ENCODE data around the gene ERV3-1. TPM values are rescaled to one million over a fixed set of nuclear protein-coding genes. Genes with fewer than 3 reads are reported as not detected.
A peak's percentile ranks its signal among the peaks of the same experiment; 100 is the strongest.
"Not testable (repeated sequence)": the region's sequence is repeated elsewhere in the genome, so short reads cannot be mapped to it uniquely, and the experiment has no call there.

Gene ERV3-1
- total RNA-seq, 2 donors from 2014 or later, result 14.4 to 14.6 TPM

GRCh38 chr7:64997164-64997908, 9.2 kb downstream of the ERV3-1 start:
- peaks cover 17 to 34% of the 10 kb centered on the region in 2 donors for H3K9me3 Mint-ChIP-seq
- H3K27me3 Mint-ChIP-seq (ENCODE audit: low read depth), result no peaks in the 10 kb centered on the region
- peaks cover 28 to 42% of the 10 kb centered on the region in 2 donors for H3K36me3 Mint-ChIP-seq (ENCODE audit: insufficient read depth in 2 of 2)
- peaks cover 9% of the 10 kb centered on the region for H3K4me1 Mint-ChIP-seq (ENCODE audit: low read depth)
- no peak overlapping the region for H3K4me3 Mint-ChIP-seq
- DNase-seq (no peak), ATAC-seq (replicated peaks in 1 of 2) (no peak)
- H3K27ac Mint-ChIP-seq, result no peak overlapping the region

- peaks cover 6% of the 10 kb centered on the region for H3K4me1 Mint-ChIP-seq (ENCODE audit: low read depth)
- no peak overlapping the region for H3K4me3 Mint-ChIP-seq
- peaks cover 23 to 35% of the 10 kb centered on the region in 2 donors for H3K36me3 Mint-ChIP-seq (ENCODE audit: insufficient read depth in 2 of 2)
- no peak overlapping the region for H3K27ac Mint-ChIP-seq
- peaks cover 19 to 29% of the 10 kb centered on the region in 2 donors for H3K9me3 Mint-ChIP-seq
- ATAC-seq (replicated peaks in 1 of 2) (no peak), DNase-seq (no peak)
- no peaks in the 10 kb centered on the region for H3K27me3 Mint-ChIP-seq (ENCODE audit: low read depth)
These were observed 10.2 kb downstream of the ERV3-1 start for GRCh38 chr7:64996305-64996704.

GRCh38 chr7:64993901-64994300, 12.6 kb downstream of the ERV3-1 start:
- H3K4me3 Mint-ChIP-seq, result no peak overlapping the region
- ATAC-seq (replicated peaks in 1 of 2), result no peak
- H3K4me1 Mint-ChIP-seq (ENCODE audit: low read depth), result no peaks in the 10 kb centered on the region
- H3K27ac Mint-ChIP-seq, result no peak overlapping the region
- DNase-seq, result no peak
- peaks cover 22 to 30% of the 10 kb centered on the region in 2 donors for H3K9me3 Mint-ChIP-seq
- H3K36me3 Mint-ChIP-seq (ENCODE audit: insufficient read depth in 2 of 2), result peaks cover 18 to 25% of the 10 kb centered on the region in 2 donors
- H3K27me3 Mint-ChIP-seq (ENCODE audit: low read depth), result no peaks in the 10 kb centered on the region

- no peak for DNase-seq
- Mint-ChIP-seq H3K4me1 (ENCODE audit: low read depth) (no peaks in the 10 kb centered on the region), H3K36me3 (ENCODE audit: insufficient read depth in 2 of 2) (peaks cover 13 to 26% of the 10 kb centered on the region in 2 donors), H3K9me3 (peaks cover 25 to 28% of the 10 kb centered on the region in 2 donors), H3K27me3 (ENCODE audit: low read depth) (no peaks in the 10 kb centered on the region), H3K4me3 (no peak overlapping the region), H3K27ac (no peak overlapping the region)
- no peak for ATAC-seq (replicated peaks in 1 of 2)
These were observed 13.5 kb downstream of the ERV3-1 start for GRCh38 chr7:64992971-64993370.

GRCh38 chr7:64990936-64991335, 15.6 kb downstream of the ERV3-1 start, which contains the start of gene ZNF117:
Gene ZNF117 (minus strand): TSS chr7:64991036.
- peaks cover 22% of the 10 kb centered on the region in 2 donors for H3K9me3 Mint-ChIP-seq
- ATAC-seq (replicated peaks in 1 of 2), result no peak

DNA sequence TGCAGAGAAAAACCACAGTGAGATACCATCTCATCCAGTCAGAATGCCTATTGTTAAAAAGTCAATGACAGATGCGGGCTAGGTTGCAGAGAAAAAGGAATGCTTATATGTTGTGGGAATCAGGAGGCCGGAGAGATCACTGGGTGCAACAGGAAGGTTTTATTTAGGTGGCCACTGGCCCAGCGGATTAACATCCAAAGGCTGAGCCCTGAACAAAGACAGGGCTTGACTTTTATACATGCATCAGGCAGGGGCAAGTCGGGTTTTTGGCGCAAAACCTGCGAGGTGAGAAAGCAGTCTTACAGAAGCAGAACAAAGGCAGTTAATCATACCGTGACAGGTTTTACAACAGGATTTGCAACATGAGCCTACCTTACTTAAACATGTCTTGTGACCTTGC, 16.3 kb downstream of the ERV3-1 start:
- Mint-ChIP-seq H3K9me3 (peaks cover 22% of the 10 kb centered on the region in 2 donors), H3K4me1 (ENCODE audit: low read depth) (no peaks in the 10 kb centered on the region), H3K36me3 (ENCODE audit: insufficient read depth in 2 of 2) (peaks cover 18 to 39% of the 10 kb centered on the region in 2 donors), H3K27me3 (ENCODE audit: low read depth) (no peaks in the 10 kb centered on the region), H3K27ac (no peak overlapping the region), H3K4me3 (no peak overlapping the region)
- no peak for DNase-seq
- no peak for ATAC-seq (replicated peaks in 1 of 2)

More at GRCh38 chr7:64990936-64991335, 15.6 kb downstream of the ERV3-1 start, which contains the start of gene ZNF117:
- H3K4me1 Mint-ChIP-seq (ENCODE audit: low read depth), result no peaks in the 10 kb centered on the region
- H3K27me3 Mint-ChIP-seq (ENCODE audit: low read depth), result no peaks in the 10 kb centered on the region
- DNase-seq, result no peak
- H3K4me3 Mint-ChIP-seq, result no peak within 1 kb of the TSS
- H3K36me3 Mint-ChIP-seq (ENCODE audit: insufficient read depth in 2 of 2), result peaks cover 18 to 38% of the 10 kb centered on the region in 2 donors
- no peak within 1 kb of the TSS for H3K27ac Mint-ChIP-seq

- ATAC-seq (replicated peaks in 1 of 2) (no peak), DNase-seq (no peak)
- Mint-ChIP-seq H3K9me3 (peaks cover 19 to 21% of the 10 kb centered on the region in 2 donors), H3K36me3 (ENCODE audit: insufficient read depth in 2 of 2) (peaks cover 30 to 59% of the 10 kb centered on the region in 2 donors), H3K27ac (no peak overlapping the region), H3K4me1 (ENCODE audit: low read depth) (no peaks in the 10 kb centered on the region), H3K27me3 (ENCODE audit: low read depth) (no peaks in the 10 kb centered on the region), H3K4me3 (no peak overlapping the region)
These were observed 27.8 kb downstream of the ERV3-1 start for GRCh38 chr7:64978497-64979203.

- no peaks in the 10 kb centered on the region for H3K27me3 Mint-ChIP-seq (ENCODE audit: low read depth)
- peaks cover 3 to 13% of the 10 kb centered on the region in 2 donors for H3K9me3 Mint-ChIP-seq
- ATAC-seq (replicated peaks in 1 of 2), result no peak
- H3K4me3 Mint-ChIP-seq, result no peak overlapping the region
- peaks cover 4 to 9% of the 10 kb centered on the region in 2 donors for H3K36me3 Mint-ChIP-seq (ENCODE audit: insufficient read depth in 2 of 2)
- H3K27ac Mint-ChIP-seq, result no peak overlapping the region
- no peaks in the 10 kb centered on the region for H3K4me1 Mint-ChIP-seq (ENCODE audit: low read depth)
- DNase-seq, result no peak
These were observed 40.9 kb downstream of the ERV3-1 start for GRCh38 chr7:64965594-64965993.

- peaks cover 3 to 12% of the 10 kb centered on the region in 2 donors for H3K9me3 Mint-ChIP-seq
- H3K36me3 Mint-ChIP-seq (ENCODE audit: insufficient read depth in 2 of 2), result peaks cover 3 to 4% of the 10 kb centered on the region in 2 donors
- peaks cover 8% of the 10 kb centered on the region for H3K27me3 Mint-ChIP-seq (ENCODE audit: low read depth)
- ATAC-seq (replicated peaks in 1 of 2) (no peak), DNase-seq (no peak)
- H3K27ac Mint-ChIP-seq, result no peak overlapping the region
- H3K4me1 Mint-ChIP-seq (ENCODE audit: low read depth), result no peaks in the 10 kb centered on the region
- no peak overlapping the region for H3K4me3 Mint-ChIP-seq
These were observed 47.3 kb downstream of the ERV3-1 start for GRCh38 chr7:64959072-64959747.

- Mint-ChIP-seq H3K4me1 (ENCODE audit: low read depth) (no peaks in the 10 kb centered on the region), H3K9me3 (no peaks in the 10 kb centered on the region), H3K36me3 (ENCODE audit: insufficient read depth in 2 of 2) (no peaks in the 10 kb centered on the region), H3K4me3 (no peak overlapping the region), H3K27ac (no peak overlapping the region), H3K27me3 (ENCODE audit: low read depth) (peaks cover 30% of the 10 kb centered on the region)
- DNase-seq (no peak), ATAC-seq (replicated peaks in 1 of 2) (peak in 1 of 2 donors; percentile 47)
These were observed 55.1 kb downstream of the ERV3-1 start for GRCh38 chr7:64951250-64951848.

DNA sequence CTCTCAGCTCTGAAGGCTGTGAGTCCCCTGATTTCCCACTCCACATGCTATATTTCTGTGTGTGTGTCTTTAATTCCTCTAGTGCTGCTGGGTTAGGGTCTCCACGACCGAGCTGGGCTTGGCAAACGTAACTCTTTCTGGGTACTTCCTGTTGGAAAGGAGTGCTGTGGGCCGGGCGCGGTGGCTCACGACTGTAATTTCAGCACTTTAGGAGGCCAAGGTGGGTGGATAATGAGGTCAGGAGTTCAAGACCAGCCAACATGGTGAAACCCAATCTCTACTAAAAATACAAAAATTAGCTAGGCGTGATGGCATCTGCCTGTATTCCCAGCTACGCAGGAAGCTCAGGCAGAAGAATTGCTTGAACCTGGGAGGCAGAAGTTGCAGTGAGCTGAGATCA, 55.8 kb downstream of the ERV3-1 start:
- peaks cover 37% of the 10 kb centered on the region for H3K27me3 Mint-ChIP-seq (ENCODE audit: low read depth)
- not testable (repeated sequence) for ATAC-seq (replicated peaks in 1 of 2); H3K36me3 Mint-ChIP-seq (ENCODE audit: insufficient read depth in 2 of 2); H3K27ac Mint-ChIP-seq; DNase-seq; H3K4me1 Mint-ChIP-seq (ENCODE audit: low read depth); H3K4me3 Mint-ChIP-seq; H3K9me3 Mint-ChIP-seq

- H3K9me3 Mint-ChIP-seq; H3K36me3 Mint-ChIP-seq (ENCODE audit: insufficient read depth in 2 of 2); H3K27ac Mint-ChIP-seq; H3K4me1 Mint-ChIP-seq (ENCODE audit: low read depth); DNase-seq; H3K4me3 Mint-ChIP-seq; ATAC-seq (replicated peaks in 1 of 2): not testable (repeated sequence)
- peaks cover 40% of the 10 kb centered on the region for H3K27me3 Mint-ChIP-seq (ENCODE audit: low read depth)
These were observed 57.7 kb downstream of the ERV3-1 start for GRCh38 chr7:64948774-64949173.

All from activated T-cell treated with anti-CD3 and anti-CD28 coated beads, Interleukin-2, amount 50 U/mL, for 72 hours (primary cell).